Esophagus muscularis mucosa (tissue), 4 donors: Measurements from ENCODE around the gene DISP3.

Experiments
- CTCF ChIP-seq, 3 experiments: fragments of 200-600 bp in 2 of 3; fragments of 450-650 bp in 1 of 3; sonication (generic) in 2 of 3; IDR thresholded peaks; one replicate each; pipeline ENCODE4 v1.5.1; 2017 to 2019; ENCODE audit warnings: antibody characterized with exemption in 3 of 3, mild to moderate bottlenecking in 2 of 3, moderate library complexity in 1 of 3
- EP300 ChIP-seq: sonication (generic); formaldehyde crosslinking; IDR thresholded peaks from one replicate; pipeline ENCODE4 v1.6.1; 2017; ENCODE audit warnings: antibody characterized with exemption
- POLR2A ChIP-seq: fragments of 450-650 bp; IDR thresholded peaks from one replicate; pipeline ENCODE4 v1.6.1; 2017; ENCODE audit warnings: antibody characterized with exemption, moderate library complexity, mild to moderate bottlenecking, low read depth
- POLR2AphosphoS5 ChIP-seq, 2 donors: sonication (generic); formaldehyde crosslinking; IDR thresholded peaks; one replicate each; pipeline ENCODE4 v1.6.1; 2017; ENCODE audit warnings: antibody characterized with exemption in 2 of 2

- no peak for TF ChIP-seq CTCF (IDR thresholded peaks at IDR 0.05)
- no peak for TF ChIP-seq EP300
- TF ChIP-seq POLR2A = no peak
- TF ChIP-seq POLR2AphosphoS5 (IDR thresholded peaks at IDR 0.05) = no peak
Observed at GRCh38 chr1:11521582-11522399, 42.8 kb downstream of the DISP3 start.
